Spinal cord (tissue), 10 donors: ENCODE measurements around the gene NECAP2. TPM values are rescaled to one million over a fixed set of nuclear protein-coding genes. Genes with fewer than 3 reads are reported as not detected.

Source experiments
- DNase-seq, 6 donors: peaks; one replicate each; pipeline versions ENCODE4 v3.0.0 to v3.0.0-alpha.2; 2013 to 2015; ENCODE audit warnings: low spot score in 6 of 6, low read depth in 4 of 6
- H3K27ac ChIP-seq: one replicate; pipeline ENCODE4 v1.5.1; 2013; ENCODE audit warnings: low read depth, low read length, control low read depth
- H3K27me3 ChIP-seq: one replicate; pipeline ENCODE4 v1.6.1; 2013; ENCODE audit warnings: low read length; ENCODE audit not compliant: control insufficient read depth, insufficient read depth
- H3K36me3 ChIP-seq: one replicate; pipeline ENCODE4 v1.6.1; 2013; ENCODE audit warnings: low read length; ENCODE audit not compliant: control insufficient read depth, insufficient read depth
- H3K4me1 ChIP-seq: one replicate; pipeline ENCODE4 v1.6.1; 2013; ENCODE audit warnings: low read length; ENCODE audit not compliant: control insufficient read depth, insufficient read depth
- H3K4me3 ChIP-seq: one replicate; pipeline ENCODE4 v1.5.1; 2013; ENCODE audit warnings: low read depth, low read length, control low read depth
- H3K9me3 ChIP-seq: one replicate; pipeline ENCODE4 v1.6.1; 2013; ENCODE audit warnings: low read length; ENCODE audit not compliant: control insufficient read depth, insufficient read depth
- WGBS: methylation state at CpG from one replicate; pipeline ENCODE4 v1.1.5; 2013; ENCODE audit warnings: missing lambda C conversion rate; ENCODE audit not compliant: insufficient coverage; 5-methylcytosine and 5-hydroxymethylcytosine counted together
- polyA plus RNA-seq, 2 donors: library from polyadenylated mRNA; unstranded; fragments of 120-200 nt; gene quantifications; one replicate each; pipeline ENCODE4 v1.2.1, GENCODE V29; 2013; ENCODE audit not compliant: insufficient read length in 2 of 2
- total RNA-seq, 2 donors: library from RNA; depleted of rRNA in 1 of 2; stranded (reverse); fragments of 120-200 nt in 1 of 2; fragments of >200 nt in 1 of 2; gene quantifications; one replicate each; pipeline versions ENCODE4 v1.2.3 to v1.2.4, GENCODE V29; 2013 to 2014
- donor health status: healthy.

The NECAP2 gene
- total and polyA plus RNA-seq, 4 donors = 45.3 to 96.6 (median 58.9) TPM

GRCh38 chr1:16442265-16442664 is 1.7 kb downstream of the NECAP2 start:
- H3K36me3 ChIP-seq = peaks cover 38% of the 10 kb centered on the region
- no peak overlapping the region for H3K4me3 ChIP-seq
- no peak overlapping the region for H3K27ac ChIP-seq
- 97% methylated on average over 7 of the region's 7 CpGs for WGBS
- no peak for DNase-seq
- H3K4me1 ChIP-seq = peaks cover 28% of the 10 kb centered on the region
- H3K9me3 ChIP-seq = no peaks in the 10 kb centered on the region
- H3K27me3 ChIP-seq = no peaks in the 10 kb centered on the region

GRCh38 chr1:16442941-16443340 is 2.4 kb downstream of the NECAP2 start:
- no peaks in the 10 kb centered on the region for H3K9me3 ChIP-seq
- H3K36me3 ChIP-seq = peaks cover 45% of the 10 kb centered on the region
- H3K27ac ChIP-seq = no peak overlapping the region
- no peak for DNase-seq
- no peaks in the 10 kb centered on the region for H3K27me3 ChIP-seq
- H3K4me1 ChIP-seq = peaks cover 28% of the 10 kb centered on the region
- WGBS = 60% methylated on average over 1 of the region's 2 CpGs
- no peak overlapping the region for H3K4me3 ChIP-seq

- Histone ChIP-seq H3K27ac (no peak overlapping the region), H3K4me1 (peaks cover 28% of the 10 kb centered on the region), H3K9me3 (no peaks in the 10 kb centered on the region), H3K27me3 (no peaks in the 10 kb centered on the region), H3K4me3 (no peak overlapping the region), H3K36me3 (peaks cover 57% of the 10 kb centered on the region)
- WGBS = 84% methylated on average over 13 of the region's 14 CpGs
- no peak for DNase-seq
Observed at GRCh38 chr1:16443975-16444770, 3.6 kb downstream of the NECAP2 start.

- H3K36me3 ChIP-seq = peaks cover 64% of the 10 kb centered on the region
- H3K4me3 ChIP-seq = no peak overlapping the region
- no peaks in the 10 kb centered on the region for H3K9me3 ChIP-seq
- WGBS = 93% methylated on average over 4 of the region's 4 CpGs
- H3K27me3 ChIP-seq = no peaks in the 10 kb centered on the region
- H3K27ac ChIP-seq = no peak overlapping the region
- H3K4me1 ChIP-seq = peaks cover 27% of the 10 kb centered on the region
- no peak for DNase-seq
Observed at GRCh38 chr1:16445052-16445451, 4.5 kb downstream of the NECAP2 start.

GRCh38 chr1:16446116-16446515 is 5.6 kb downstream of the NECAP2 start:
- WGBS = 100% methylated on average over 4 of the region's 10 CpGs
- Histone ChIP-seq H3K27ac (no peak overlapping the region), H3K4me1 (peaks cover 21% of the 10 kb centered on the region), H3K36me3 (peaks cover 71% of the 10 kb centered on the region), H3K9me3 (no peaks in the 10 kb centered on the region), H3K27me3 (no peaks in the 10 kb centered on the region), H3K4me3 (no peak overlapping the region)
- DNase-seq = no peak

GRCh38 chr1:16447641-16448040 is 7.1 kb downstream of the NECAP2 start:
- Histone ChIP-seq H3K4me1 (peaks cover 10% of the 10 kb centered on the region), H3K36me3 (peaks cover 78% of the 10 kb centered on the region), H3K9me3 (no peaks in the 10 kb centered on the region), H3K27me3 (no peaks in the 10 kb centered on the region), H3K27ac (no peak overlapping the region), H3K4me3 (no peak overlapping the region)
- 93% methylated on average over 9 of the region's 9 CpGs for WGBS
- no peak for DNase-seq

GRCh38 chr1:16449065-16449464 is 8.5 kb downstream of the NECAP2 start:
- H3K27ac ChIP-seq = no peak overlapping the region
- no peaks in the 10 kb centered on the region for H3K9me3 ChIP-seq
- no peak overlapping the region for H3K4me3 ChIP-seq
- no peak for DNase-seq
- H3K27me3 ChIP-seq = no peaks in the 10 kb centered on the region
- peaks cover 78% of the 10 kb centered on the region for H3K36me3 ChIP-seq
- WGBS = 93% methylated on average over 4 of the region's 4 CpGs
- peaks cover 2% of the 10 kb centered on the region for H3K4me1 ChIP-seq

- H3K4me3 ChIP-seq = no peak overlapping the region
- no peaks in the 10 kb centered on the region for H3K4me1 ChIP-seq
- H3K27ac ChIP-seq = no peak overlapping the region
- WGBS = 97% methylated on average over 3 of the region's 5 CpGs
- peaks cover 73% of the 10 kb centered on the region for H3K36me3 ChIP-seq
- no peaks in the 10 kb centered on the region for H3K27me3 ChIP-seq
- H3K9me3 ChIP-seq = no peaks in the 10 kb centered on the region
- DNase-seq = no peak
Observed at GRCh38 chr1:16449666-16450065, 9.1 kb downstream of the NECAP2 start.

GRCh38 chr1:16450863-16451481 is 10.4 kb downstream of the NECAP2 start:
- Histone ChIP-seq H3K27ac (no peak overlapping the region), H3K9me3 (no peaks in the 10 kb centered on the region), H3K36me3 (peaks cover 73% of the 10 kb centered on the region), H3K4me1 (no peaks in the 10 kb centered on the region), H3K4me3 (no peak overlapping the region), H3K27me3 (no peaks in the 10 kb centered on the region)
- DNase-seq = no peak
- WGBS = 92% methylated on average over 4 of the region's 6 CpGs
